ENCODE data around the gene KIFC1. TPM values are rescaled to one million over a fixed set of nuclear protein-coding genes. Genes with fewer than 3 reads are reported as not detected.
"Not testable (repeated sequence)": the region's sequence is repeated elsewhere in the genome, so short reads cannot be mapped to it uniquely, and the experiment has no call there.

The KIFC1 gene
- total RNA-seq, 1 donor from 2014 or later = 14.8 TPM

DNA sequence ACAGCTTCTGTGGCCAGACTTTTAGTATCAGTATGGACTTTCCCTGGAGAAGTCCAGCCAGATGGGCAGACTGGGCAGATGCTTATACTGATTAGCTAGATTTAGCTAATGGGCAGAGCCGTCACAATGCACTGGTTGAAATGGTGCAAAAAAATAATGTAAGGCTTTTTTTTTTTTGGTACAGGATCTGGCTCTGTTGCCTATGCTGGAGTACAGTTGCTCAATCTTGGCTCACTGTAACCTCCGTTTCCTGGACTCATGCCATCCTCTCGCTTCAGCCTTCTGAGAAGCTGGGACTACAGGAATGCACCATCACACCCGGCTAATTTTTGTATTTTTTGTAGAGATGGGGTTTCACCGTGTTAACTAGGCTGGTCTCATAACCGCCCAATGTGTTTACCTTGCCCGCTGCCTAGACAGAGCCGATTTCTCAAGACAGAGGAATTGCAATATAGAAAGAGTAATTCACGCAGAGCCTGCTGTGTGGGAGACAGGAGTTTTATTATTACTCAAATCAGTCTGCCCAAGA lies 16.4 kb upstream of the KIFC1 start:
- no peak overlapping the region for H3K4me3 Mint-ChIP-seq (ENCODE audit: unreplicated experiment)
- TF ChIP-seq, protein P1, sequence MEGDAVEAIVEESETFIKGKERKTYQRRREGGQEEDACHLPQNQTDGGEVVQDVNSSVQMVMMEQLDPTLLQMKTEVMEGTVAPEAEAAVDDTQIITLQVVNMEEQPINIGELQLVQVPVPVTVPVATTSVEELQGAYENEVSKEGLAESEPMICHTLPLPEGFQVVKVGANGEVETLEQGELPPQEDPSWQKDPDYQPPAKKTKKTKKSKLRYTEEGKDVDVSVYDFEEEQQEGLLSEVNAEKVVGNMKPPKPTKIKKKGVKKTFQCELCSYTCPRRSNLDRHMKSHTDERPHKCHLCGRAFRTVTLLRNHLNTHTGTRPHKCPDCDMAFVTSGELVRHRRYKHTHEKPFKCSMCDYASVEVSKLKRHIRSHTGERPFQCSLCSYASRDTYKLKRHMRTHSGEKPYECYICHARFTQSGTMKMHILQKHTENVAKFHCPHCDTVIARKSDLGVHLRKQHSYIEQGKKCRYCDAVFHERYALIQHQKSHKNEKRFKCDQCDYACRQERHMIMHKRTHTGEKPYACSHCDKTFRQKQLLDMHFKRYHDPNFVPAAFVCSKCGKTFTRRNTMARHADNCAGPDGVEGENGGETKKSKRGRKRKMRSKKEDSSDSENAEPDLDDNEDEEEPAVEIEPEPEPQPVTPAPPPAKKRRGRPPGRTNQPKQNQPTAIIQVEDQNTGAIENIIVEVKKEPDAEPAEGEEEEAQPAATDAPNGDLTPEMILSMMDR (IDR thresholded peaks at IDR 0.05; ENCODE audit: partially characterized antibody, unreplicated experiment) = no peak
- no peak overlapping the region for H3K27ac Mint-ChIP-seq (ENCODE audit: unreplicated experiment)
- no peak for DNase-seq
- H3K36me3 Mint-ChIP-seq (ENCODE audit: unreplicated experiment) = no peaks in the 10 kb centered on the region
- H3K9me3 Mint-ChIP-seq (ENCODE audit: unreplicated experiment) = no peaks in the 10 kb centered on the region
- H3K27me3 Mint-ChIP-seq (ENCODE audit: unreplicated experiment) = peaks cover 3% of the 10 kb centered on the region
- H3K4me1 Mint-ChIP-seq (ENCODE audit: low read depth, unreplicated experiment) = peaks cover 17% of the 10 kb centered on the region

DNA sequence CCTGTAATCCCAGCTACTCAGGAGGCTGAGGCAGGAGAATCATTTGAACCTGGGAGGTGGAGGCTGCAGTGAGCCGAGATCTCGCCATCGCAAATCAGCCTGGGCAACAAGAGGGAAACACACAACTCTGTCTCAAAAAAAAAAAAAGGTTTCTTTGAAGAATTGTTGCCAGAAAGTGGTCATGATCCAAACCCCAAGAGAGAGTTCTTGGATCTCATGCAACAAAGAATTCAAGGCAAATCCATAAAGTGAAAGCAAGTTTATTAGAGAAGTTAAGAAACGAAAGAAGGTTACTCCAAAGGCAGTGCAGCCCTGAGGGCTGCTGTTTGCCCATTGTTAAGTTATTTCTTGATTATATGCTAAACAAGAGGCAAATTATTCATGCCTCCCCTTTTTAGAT lies 14.5 kb upstream of the KIFC1 start:
- Mint-ChIP-seq H3K9me3 (ENCODE audit: unreplicated experiment) (peaks cover 1% of the 10 kb centered on the region), H3K36me3 (ENCODE audit: unreplicated experiment) (no peaks in the 10 kb centered on the region), H3K27me3 (ENCODE audit: unreplicated experiment) (peaks cover 3% of the 10 kb centered on the region), H3K27ac (ENCODE audit: unreplicated experiment) (no peak overlapping the region), H3K4me3 (ENCODE audit: unreplicated experiment) (no peak overlapping the region), H3K4me1 (ENCODE audit: low read depth, unreplicated experiment) (peaks cover 18% of the 10 kb centered on the region)
- no peak for DNase-seq
- TF ChIP-seq, protein P1 (IDR thresholded peaks at IDR 0.05; ENCODE audit: partially characterized antibody, unreplicated experiment) = no peak

DNA sequence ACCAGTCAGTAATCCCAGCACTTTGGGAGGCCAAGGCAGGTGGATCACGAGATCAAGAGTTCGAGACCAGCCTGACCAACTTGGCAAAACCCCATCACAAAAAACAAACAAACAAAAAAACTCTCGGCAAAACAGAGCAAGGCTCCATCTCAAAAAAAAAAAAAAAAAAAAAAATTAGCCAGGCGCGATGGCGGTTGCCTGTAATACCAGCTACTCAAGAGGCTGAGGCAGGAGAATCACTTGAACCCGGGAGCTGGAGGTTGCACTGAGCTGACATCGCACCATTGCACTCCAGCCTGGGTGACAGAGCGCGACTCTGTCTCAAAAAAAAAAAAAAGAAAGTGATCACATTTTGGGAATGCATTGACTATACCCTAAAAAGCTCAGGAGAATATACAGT lies 12.4 kb upstream of the KIFC1 start:
- DNase-seq; H3K36me3 Mint-ChIP-seq (ENCODE audit: unreplicated experiment); H3K27ac Mint-ChIP-seq (ENCODE audit: unreplicated experiment); H3K9me3 Mint-ChIP-seq (ENCODE audit: unreplicated experiment); H3K27me3 Mint-ChIP-seq (ENCODE audit: unreplicated experiment); H3K4me3 Mint-ChIP-seq (ENCODE audit: unreplicated experiment): not testable (repeated sequence)
- H3K4me1 Mint-ChIP-seq (ENCODE audit: low read depth, unreplicated experiment) = peaks cover 14% of the 10 kb centered on the region

DNA sequence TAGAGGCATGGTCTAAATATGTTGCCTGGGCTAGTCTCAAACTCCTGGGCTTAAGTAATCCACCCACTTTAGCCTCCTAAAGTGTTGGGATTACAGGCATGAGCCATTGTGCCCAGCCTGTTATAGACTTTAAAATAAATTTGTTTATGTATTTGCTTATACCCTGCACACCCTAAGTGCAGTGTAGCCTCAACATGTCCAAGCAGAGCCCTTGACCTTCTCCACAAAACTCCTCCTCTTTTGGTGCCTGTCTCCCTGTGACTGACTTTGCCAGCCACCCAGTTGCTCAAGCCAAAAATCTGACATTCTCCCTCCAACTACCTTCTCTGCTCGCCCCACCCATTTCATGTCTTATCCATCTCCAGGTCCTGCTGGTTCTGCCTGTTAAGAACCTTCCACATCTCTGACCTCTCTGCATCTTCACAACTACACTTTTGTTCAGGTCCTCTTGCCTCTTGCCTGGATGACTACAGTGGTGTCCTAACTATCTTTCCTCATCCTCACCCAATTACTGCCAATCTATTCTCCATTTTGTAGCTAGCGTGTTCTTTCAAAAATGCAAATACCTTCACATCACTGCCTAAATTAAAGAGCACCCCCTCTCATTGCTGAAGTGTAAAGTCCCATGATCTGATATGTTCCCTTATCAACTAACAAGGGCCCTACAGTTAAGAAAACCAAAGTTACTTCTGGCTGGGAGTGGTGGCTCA lies 11.2 kb upstream of the KIFC1 start:
- H3K27me3 Mint-ChIP-seq (ENCODE audit: unreplicated experiment) = peaks cover 2% of the 10 kb centered on the region
- no peak overlapping the region for H3K4me3 Mint-ChIP-seq (ENCODE audit: unreplicated experiment)
- peaks cover 10% of the 10 kb centered on the region for H3K4me1 Mint-ChIP-seq (ENCODE audit: low read depth, unreplicated experiment)
- no peaks in the 10 kb centered on the region for H3K36me3 Mint-ChIP-seq (ENCODE audit: unreplicated experiment)
- peaks cover 4% of the 10 kb centered on the region for H3K9me3 Mint-ChIP-seq (ENCODE audit: unreplicated experiment)
- TF ChIP-seq, protein P1 (IDR thresholded peaks at IDR 0.05; ENCODE audit: partially characterized antibody, unreplicated experiment) = no peak
- H3K27ac Mint-ChIP-seq (ENCODE audit: unreplicated experiment) = no peak overlapping the region
- no peak for DNase-seq

DNA sequence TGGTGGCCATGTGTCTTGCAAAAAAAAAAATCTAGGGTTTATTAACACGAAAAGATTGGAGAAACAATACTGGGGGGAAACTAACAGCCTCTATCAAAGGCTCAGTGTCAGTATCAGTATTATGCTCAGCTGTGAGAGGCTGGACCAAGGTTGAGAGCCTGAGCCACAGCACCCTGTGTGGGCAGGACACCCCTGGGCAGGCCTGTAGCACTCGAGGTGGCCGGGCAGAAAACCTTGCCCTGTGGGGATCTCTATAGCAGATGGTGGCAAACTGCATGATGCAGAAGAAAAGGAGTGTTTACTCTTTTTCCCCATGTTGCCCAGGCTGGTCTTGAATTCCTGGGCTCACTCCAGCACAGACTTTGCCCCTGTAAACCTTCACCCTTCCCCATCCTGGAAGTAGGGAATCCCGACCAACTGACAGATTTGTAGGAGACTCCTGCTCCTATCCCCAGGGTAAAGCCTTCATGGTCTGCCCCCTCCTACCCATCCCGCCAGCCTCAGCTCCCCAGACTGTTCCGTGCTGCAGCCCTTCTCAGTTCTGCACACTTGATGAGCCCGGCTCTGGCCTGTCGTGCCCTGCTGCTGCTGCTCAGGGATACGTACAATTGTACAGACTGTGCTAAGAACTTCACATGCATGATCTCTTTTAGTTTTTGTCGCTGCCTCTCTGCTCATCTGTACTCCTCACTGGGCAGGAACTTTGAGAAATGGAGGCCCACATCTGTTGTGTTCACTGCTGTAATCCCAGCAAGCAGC lies 8.0 kb upstream of the KIFC1 start:
- H3K4me3 Mint-ChIP-seq (ENCODE audit: unreplicated experiment) = no peak overlapping the region
- peaks cover 10% of the 10 kb centered on the region for H3K4me1 Mint-ChIP-seq (ENCODE audit: low read depth, unreplicated experiment)
- peaks cover 2% of the 10 kb centered on the region for H3K27me3 Mint-ChIP-seq (ENCODE audit: unreplicated experiment)
- peak overlapping the region; percentile 5 for H3K27ac Mint-ChIP-seq (ENCODE audit: unreplicated experiment)
- no peaks in the 10 kb centered on the region for H3K36me3 Mint-ChIP-seq (ENCODE audit: unreplicated experiment)
- peaks cover 4% of the 10 kb centered on the region for H3K9me3 Mint-ChIP-seq (ENCODE audit: unreplicated experiment)
- DNase-seq = no peak
- TF ChIP-seq, protein P1 (IDR thresholded peaks at IDR 0.05; ENCODE audit: partially characterized antibody, unreplicated experiment) = no peak
